A549 (cell line): ENCODE measurements around the gene RAP1B. TPM values are rescaled to one million over a fixed set of nuclear protein-coding genes. Genes with fewer than 3 reads are reported as not detected.

ENCODE experiments used
- ATAC-seq, 2 experiments: fragments of 200-7000 bp in 1 of 2; fragments of >200 bp in 1 of 2; cut with Nextera tagmentation in 1 of 2; cut with Tn5 transposase in 1 of 2; 3 replicates each; pipeline versions ENCODE4 v1.8.0 to v1.9.1; 2018 to 2020; ENCODE audit warnings: mild to moderate bottlenecking in 1 of 2, moderate library complexity in 1 of 2
- CTCF ChIA-PET: fragments of 300-600 bp; sonication (Branson Sonifier 250); formaldehyde crosslinking; extraction: SDS; loops from one replicate; lab custom pipeline; 2021; ENCODE audit warnings: antibody characterized with exemption, inconsistent platforms; lab: Yijun Ruan, JAX
- POLR2A ChIA-PET: fragments of 350-600 bp; formaldehyde crosslinking; extraction: SDS; loops from one replicate; lab custom pipeline; 2021; ENCODE audit warnings: antibody characterized with exemption, inconsistent platforms; lab: Yijun Ruan, JAX
- DNase-seq, 2 experiments: peaks; one replicate each; pipeline versions ENCODE4 v3.0.0 to v3.0.0-alpha.2; 2011 to 2016; ENCODE audit warnings: low read depth in 1 of 2, low spot score in 1 of 2
- FAIRE-seq: peaks from 2 replicates; lab custom pipeline; 2011; peaks lifted over from hg19 to GRCh38; lab: Jason Lieb, UNC
- H3K27ac ChIP-seq, 2 experiments: fragments of >200 bp; sonication (Bioruptor Twin); formaldehyde crosslinking; 3 replicates each; pipeline ENCODE4 v1.5.1; 2016 to 2017
- H3K4me1 ChIP-seq: fragments of >200 bp; sonication (Bioruptor Twin); formaldehyde crosslinking; 3 replicates; pipeline ENCODE4 v1.6.1; 2016
- H3K4me2 ChIP-seq: fragments of >200 bp; sonication (Bioruptor Twin); formaldehyde crosslinking; 3 replicates; pipeline ENCODE4 v1.6.1; 2016
- H3K4me3 ChIP-seq: fragments of >200 bp; sonication (Bioruptor Twin); formaldehyde crosslinking; 3 replicates; pipeline ENCODE4 v1.5.1; 2016
- H3K9me3 ChIP-seq: fragments of >200 bp; sonication (Bioruptor Twin); formaldehyde crosslinking; 3 replicates; pipeline ENCODE4 v1.6.1; 2016
- ATOH8 ChIP-seq: fragments of 250-450 bp; sonication (Bioruptor Pico); IDR thresholded peaks from 2 replicates; pipeline ENCODE4 v1.5.0; 2020; ENCODE audit warnings: low read depth, mild to moderate bottlenecking, moderate library complexity
- BHLHE40 ChIP-seq: IDR thresholded peaks from 2 replicates; pipeline ENCODE4 v1.6.1; 2012; ENCODE audit warnings: low read depth, low read length, inconsistent platforms
- CBX8 ChIP-seq: fragments of 200-600 bp; sonication (generic); IDR thresholded peaks from 2 replicates; pipeline ENCODE4 v1.6.1; 2016
- CHD2 ChIP-seq: fragments of 150-350 bp; IDR thresholded peaks from 2 replicates; pipeline ENCODE4 v1.6.1; 2014; ENCODE audit warnings: low read length; ENCODE audit not compliant: partially characterized antibody
- CHD4 ChIP-seq: fragments of 200-600 bp; sonication (generic); IDR thresholded peaks from 2 replicates; pipeline ENCODE4 v1.6.1; 2016; ENCODE audit warnings: antibody characterized with exemption, mild to moderate bottlenecking, borderline replicate concordance
- E2F6 ChIP-seq: IDR thresholded peaks from 2 replicates; pipeline ENCODE4 v1.6.1; 2012; ENCODE audit warnings: low read depth, borderline replicate concordance
- EHF ChIP-seq: fragments of 250-450 bp; sonication (Bioruptor Pico); IDR thresholded peaks from 2 replicates; pipeline ENCODE4 v1.5.0; 2020; ENCODE audit warnings: mild to moderate bottlenecking
- EHMT2 ChIP-seq: fragments of 200-600 bp; sonication (generic); IDR thresholded peaks from 2 replicates; pipeline ENCODE4 v1.6.1; 2016; ENCODE audit warnings: antibody characterized with exemption, low read depth, mild to moderate bottlenecking, moderate library complexity
- ESRRA ChIP-seq: fragments of 150-350 bp; IDR thresholded peaks from 2 replicates; pipeline ENCODE4 v1.6.1; 2014; ENCODE audit warnings: mild to moderate bottlenecking, low read length, borderline replicate concordance
- FOSB ChIP-seq: fragments of 250-450 bp; sonication (Bioruptor Pico); IDR thresholded peaks from 2 replicates; pipeline ENCODE4 v1.5.0; 2020; ENCODE audit warnings: mild to moderate bottlenecking, moderate library complexity
- FOXS1 ChIP-seq: fragments of 250-450 bp; sonication (Bioruptor Pico); IDR thresholded peaks from 2 replicates; pipeline ENCODE4 v1.5.0; 2020; ENCODE audit warnings: mild to moderate bottlenecking, moderate library complexity
- GATA3 ChIP-seq: IDR thresholded peaks from 2 replicates; pipeline ENCODE4 v1.6.1; 2012; ENCODE audit warnings: borderline replicate concordance
- HDAC2 ChIP-seq: fragments of 200-600 bp; sonication (generic); IDR thresholded peaks from 2 replicates; pipeline ENCODE4 v1.6.1; 2016
- HMGXB4 ChIP-seq: fragments of 250-450 bp; sonication (Bioruptor Pico); IDR thresholded peaks from 2 replicates; pipeline ENCODE4 v1.5.0; 2021; ENCODE audit warnings: mild to moderate bottlenecking, moderate library complexity, borderline replicate concordance
- HOXB13 ChIP-seq: fragments of 250-450 bp; sonication (Bioruptor Pico); IDR thresholded peaks from 2 replicates; pipeline ENCODE4 v1.5.0; 2020; ENCODE audit warnings: low read depth, mild to moderate bottlenecking, moderate library complexity
- JUNB ChIP-seq: fragments of >200 bp; sonication (Bioruptor Twin); formaldehyde crosslinking; IDR thresholded peaks from 2 replicates; pipeline ENCODE4 v1.6.1; 2016
- KDM5A ChIP-seq: fragments of 200-600 bp; sonication (generic); IDR thresholded peaks from 2 replicates; pipeline ENCODE4 v1.6.1; 2016; ENCODE audit warnings: antibody characterized with exemption, mild to moderate bottlenecking
- MAFK ChIP-seq: fragments of 450-650 bp; IDR thresholded peaks from 2 replicates; pipeline ENCODE4 v1.6.1; 2014; ENCODE audit not compliant: partially characterized antibody
- MYC ChIP-seq: IDR thresholded peaks from 2 replicates; pipeline ENCODE4 v1.6.1; 2012; ENCODE audit warnings: mild to moderate bottlenecking, inconsistent platforms, low read length, improper control_type of control experiment, borderline replicate concordance
- NR3C1 ChIP-seq: fragments of >200 bp; sonication (Bioruptor Twin); formaldehyde crosslinking; IDR thresholded peaks from 3 replicates; pipeline ENCODE4 v1.6.1; 2017
- PBX3 ChIP-seq: IDR thresholded peaks from 2 replicates; pipeline ENCODE4 v1.6.1; 2012
- POLR2AphosphoS2 ChIP-seq: conservative IDR thresholded peaks from 2 replicates; pipeline ENCODE4 v1.6.1; 2012; ENCODE audit warnings: low read length, improper control_type of control experiment, inconsistent platforms
- RARB ChIP-seq: fragments of 250-450 bp; sonication (Bioruptor Pico); IDR thresholded peaks from 2 replicates; pipeline ENCODE4 v1.8.0; 2021; ENCODE audit warnings: mild to moderate bottlenecking, moderate library complexity
- RCOR1 ChIP-seq: fragments of 150-350 bp; IDR thresholded peaks from 2 replicates; pipeline ENCODE4 v1.6.1; 2014; ENCODE audit warnings: antibody characterized with exemption, low read length, low read depth
- RNF2 ChIP-seq: fragments of 200-600 bp; sonication (generic); IDR thresholded peaks from 2 replicates; pipeline ENCODE4 v1.6.1; 2016; ENCODE audit warnings: low read depth, mild to moderate bottlenecking, antibody characterized with exemption, moderate library complexity, borderline replicate concordance
- TFCP2L1 ChIP-seq: fragments of 250-450 bp; sonication (Bioruptor Pico); IDR thresholded peaks from 2 replicates; pipeline ENCODE4 v1.5.0; 2021; ENCODE audit warnings: mild to moderate bottlenecking
- USF2 ChIP-seq: fragments of 450-650 bp; IDR thresholded peaks from 2 replicates; pipeline ENCODE4 v1.6.1; 2014; ENCODE audit warnings: antibody characterized with exemption
- ZC3H11A ChIP-seq: fragments of 450-650 bp; IDR thresholded peaks from 2 replicates; pipeline ENCODE4 v1.6.1; 2014; ENCODE audit warnings: antibody characterized with exemption, mild to moderate bottlenecking
- ZSCAN20 ChIP-seq: fragments of 250-450 bp; sonication (Bioruptor Pico); IDR thresholded peaks from 2 replicates; pipeline ENCODE4 v1.8.0; 2022; ENCODE audit warnings: mild to moderate bottlenecking, moderate library complexity
- WGBS: methylation state at CpG from one replicate; pipeline ENCODE4 v1.1.6; 2017; ENCODE audit errors: missing lambda C conversion rate; 5-methylcytosine and 5-hydroxymethylcytosine counted together
- polyA plus RNA-seq, 4 experiments: library from polyadenylated mRNA; depleted of rRNA in 3 of 4; stranded (reverse); fragments of >200 nt; fragmentation: RNase III in 1 of 4; extraction: RNeasy Plus Mini Kit Qiagen cat#74134 plus additional on column Dnase treatment in 1 of 4; gene quantifications; 2 replicates in 3 of 4; 3 replicates in 1 of 4; pipeline ENCODE4 v1.2.3, GENCODE V29; 2011 to 2017

RAP1B gene
- polyA plus RNA-seq, 2 of the 4 experiments (the other 2 are of a cell fraction), result 196 to 305 TPM

GRCh38 chr12:68622250-68622649 is 11.6 kb downstream of the RAP1B start:
- POLR2A ChIA-PET, result interaction anchor here (1.4 kb wide), 1 partner anchor 12 kb away, joined by 6 read pairs; the partner anchor contains the start of gene RAP1B
- H3K27ac ChIP-seq, result no peak overlapping the region

GRCh38 chr12:68623059-68623458 is 12.4 kb downstream of the RAP1B start:
- no peak overlapping the region for H3K4me3 ChIP-seq
- FAIRE-seq (no peak), ATAC-seq (no peak), DNase-seq (no peak)
- no peak overlapping the region for H3K27ac ChIP-seq
- H3K4me1 ChIP-seq, result peaks cover 42% of the 10 kb centered on the region; the same call in 2 of the 3 replicates
- CTCF ChIA-PET, result no interaction called here
- no peak overlapping the region for H3K4me2 ChIP-seq
- H3K9me3 ChIP-seq, result peaks cover 10% of the 10 kb centered on the region
- POLR2A ChIA-PET, result interaction anchor here (1.4 kb wide), 1 partner anchor 13 kb away, joined by 6 read pairs; the partner anchor contains the start of gene RAP1B
- TF ChIP-seq EHMT2, result no peak
- TF ChIP-seq POLR2AphosphoS2, result no peak
- TF ChIP-seq HOXB13 (CRISPR knock-in tag), result no peak
- no peak for TF ChIP-seq JUNB
- no peak for TF ChIP-seq CHD4
- no peak for TF ChIP-seq GATA3
- TF ChIP-seq KDM5A, result no peak
- no peak for TF ChIP-seq EHF (CRISPR knock-in tag)
- no peak for TF ChIP-seq HMGXB4 (CRISPR knock-in tag)
- TF ChIP-seq MAFK, result no peak
- no peak for TF ChIP-seq ZSCAN20 (CRISPR knock-in tag)
- no peak for TF ChIP-seq E2F6
- TF ChIP-seq PBX3, result no peak
- no peak for TF ChIP-seq RCOR1

More at GRCh38 chr12:68622250-68622649, 11.6 kb downstream of the RAP1B start:
- CTCF ChIA-PET, result interaction anchor here (1.1 kb wide), 1 partner anchor 14 kb away, joined by 4 read pairs; no protein-coding TSS in a partner anchor
- Histone ChIP-seq H3K4me1 (peaks cover 49% of the 10 kb centered on the region; the same call in 2 of the 3 replicates), H3K4me3 (no peak overlapping the region), H3K9me3 (peaks cover 2% of the 10 kb centered on the region; the same call in 2 of the 3 replicates), H3K4me2 (no peak overlapping the region)
- ATAC-seq (no peak; a peak in 1 of 6 replicates), DNase-seq (no peak), FAIRE-seq (no peak)
- WGBS, result 100% methylated on average over 1 of the region's 1 CpG
- TF ChIP-seq HDAC2 (no peak), MYC (no peak), ESRRA (no peak), CHD2 (no peak), ZC3H11A (no peak), CBX8 (no peak), FOXS1 (CRISPR knock-in tag) (no peak), RNF2 (no peak), ATOH8 (CRISPR knock-in tag) (no peak), JUNB (no peak), RCOR1 (no peak), CHD4 (no peak), EHF (CRISPR knock-in tag) (no peak), USF2 (no peak), HOXB13 (CRISPR knock-in tag) (no peak), NR3C1 (no peak), BHLHE40 (no peak), RARB (CRISPR knock-in tag) (no peak), FOSB (CRISPR knock-in tag) (no peak), TFCP2L1 (CRISPR knock-in tag) (no peak)
